Measurements from ENCODE around the gene C1orf21.

C1orf21 gene

DNA sequence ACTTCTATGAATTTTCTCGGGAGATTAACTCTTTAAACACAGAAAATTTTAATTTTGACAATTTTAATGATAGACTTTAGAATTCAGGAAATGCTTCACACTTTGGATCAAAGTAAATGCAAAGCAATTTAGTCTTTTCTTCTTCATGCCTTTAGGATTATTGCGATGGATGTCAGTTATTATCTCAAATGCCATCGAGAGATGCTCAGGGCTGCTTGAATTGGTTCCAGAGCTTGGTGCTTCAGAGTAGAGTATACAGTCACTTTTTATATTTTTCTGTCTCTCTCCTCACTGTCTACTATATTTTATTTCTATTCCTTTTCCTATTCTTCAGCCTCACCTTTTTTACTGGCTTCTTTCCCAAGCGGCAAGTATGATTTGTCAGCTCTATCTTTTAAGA, 59.2 kb downstream of the C1orf21 start:
- no peak overlapping the region for H3K4me3 ChIP-seq (ENCODE audit: low read depth, low read length)

DNA sequence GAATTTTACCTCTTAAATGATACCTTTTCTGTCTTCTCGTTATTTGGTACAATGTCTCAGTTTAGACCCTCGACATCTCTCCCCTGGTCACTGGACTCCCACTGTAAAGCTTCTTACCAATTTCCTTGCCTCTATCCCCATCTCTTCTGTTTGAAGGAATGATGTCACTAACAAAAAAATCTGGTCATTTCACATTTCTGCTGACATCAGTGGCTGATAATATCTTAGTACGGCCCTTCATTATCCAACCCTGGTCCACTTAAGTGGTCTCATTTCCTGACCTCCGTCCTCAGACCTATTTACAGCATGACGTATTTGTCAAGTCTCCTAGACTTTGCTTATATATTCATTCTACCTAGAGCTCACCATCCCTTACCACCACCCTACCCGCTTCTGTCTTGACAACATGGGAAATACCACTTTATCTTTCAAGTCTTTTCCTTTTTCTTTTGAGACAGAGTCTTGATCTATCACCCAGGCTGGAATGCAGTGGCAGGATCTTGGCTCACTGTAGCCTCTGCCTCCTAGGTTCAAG, 60.9 kb downstream of the C1orf21 start:
- no peak for DNase-seq
- TF ChIP-seq, protein P1, sequence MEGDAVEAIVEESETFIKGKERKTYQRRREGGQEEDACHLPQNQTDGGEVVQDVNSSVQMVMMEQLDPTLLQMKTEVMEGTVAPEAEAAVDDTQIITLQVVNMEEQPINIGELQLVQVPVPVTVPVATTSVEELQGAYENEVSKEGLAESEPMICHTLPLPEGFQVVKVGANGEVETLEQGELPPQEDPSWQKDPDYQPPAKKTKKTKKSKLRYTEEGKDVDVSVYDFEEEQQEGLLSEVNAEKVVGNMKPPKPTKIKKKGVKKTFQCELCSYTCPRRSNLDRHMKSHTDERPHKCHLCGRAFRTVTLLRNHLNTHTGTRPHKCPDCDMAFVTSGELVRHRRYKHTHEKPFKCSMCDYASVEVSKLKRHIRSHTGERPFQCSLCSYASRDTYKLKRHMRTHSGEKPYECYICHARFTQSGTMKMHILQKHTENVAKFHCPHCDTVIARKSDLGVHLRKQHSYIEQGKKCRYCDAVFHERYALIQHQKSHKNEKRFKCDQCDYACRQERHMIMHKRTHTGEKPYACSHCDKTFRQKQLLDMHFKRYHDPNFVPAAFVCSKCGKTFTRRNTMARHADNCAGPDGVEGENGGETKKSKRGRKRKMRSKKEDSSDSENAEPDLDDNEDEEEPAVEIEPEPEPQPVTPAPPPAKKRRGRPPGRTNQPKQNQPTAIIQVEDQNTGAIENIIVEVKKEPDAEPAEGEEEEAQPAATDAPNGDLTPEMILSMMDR (IDR thresholded peaks at IDR 0.05; ENCODE audit: low read depth, low read length) = no peak
- Histone ChIP-seq H3K9me3 (no peaks in the 10 kb centered on the region), H3K27me3 (no peaks in the 10 kb centered on the region), H3K4me1 (peaks cover 5% of the 10 kb centered on the region; the same call in 1 of the 2 replicates), H3K4me3 (ENCODE audit: low read depth, low read length) (no peak overlapping the region), H3K36me3 (no peaks in the 10 kb centered on the region)

More for the DNA sequence above, 59.2 kb downstream of the C1orf21 start:
- no peaks in the 10 kb centered on the region for H3K27me3 ChIP-seq
- TF ChIP-seq, protein P1 (IDR thresholded peaks at IDR 0.05; ENCODE audit: low read depth, low read length) = no peak
- H3K36me3 ChIP-seq = no peaks in the 10 kb centered on the region
- H3K9me3 ChIP-seq = no peaks in the 10 kb centered on the region
- DNase-seq = no peak
- peaks cover 5% of the 10 kb centered on the region for H3K4me1 ChIP-seq

DNA sequence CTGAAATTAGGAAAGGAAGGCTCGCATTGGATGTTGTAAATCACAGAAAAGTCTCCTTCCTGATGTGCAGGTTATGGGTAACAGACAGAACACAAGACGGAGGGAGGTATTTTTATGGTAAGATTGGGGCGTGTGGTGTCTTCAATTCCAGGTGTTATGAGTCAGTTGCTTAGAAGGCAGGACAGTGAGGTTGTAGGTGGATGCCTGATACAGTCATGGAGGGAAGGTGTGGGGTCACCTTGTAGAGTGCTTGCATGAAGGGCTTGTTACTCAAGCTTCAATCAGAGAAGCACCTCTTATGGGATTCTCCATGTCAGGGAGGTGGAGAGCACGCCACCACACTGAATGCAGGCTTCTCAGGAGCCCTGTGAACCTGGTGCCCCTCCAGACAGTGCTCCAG, 63.1 kb downstream of the C1orf21 start:
- Histone ChIP-seq H3K27me3 (no peaks in the 10 kb centered on the region), H3K4me1 (peaks cover 5% of the 10 kb centered on the region; the same call in 1 of the 2 replicates)

DNA sequence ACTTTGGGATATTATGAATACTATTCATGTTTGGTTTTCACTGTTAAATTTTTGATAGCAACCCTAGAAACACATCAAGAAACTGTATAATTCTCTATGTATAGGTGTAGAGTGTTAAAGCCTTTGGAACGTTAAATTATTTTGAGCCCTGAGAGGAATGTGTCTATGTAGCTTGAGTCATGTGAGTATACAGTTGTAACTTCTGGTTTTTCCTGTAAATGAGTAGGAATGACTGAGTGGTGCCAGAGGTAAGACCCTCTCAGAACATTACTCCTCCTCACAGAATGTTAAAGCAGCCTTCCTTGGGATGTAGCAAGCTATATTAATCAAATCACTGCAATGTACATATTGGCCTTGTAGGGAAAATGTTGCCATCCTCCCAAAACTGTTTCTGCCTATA, 69.0 kb downstream of the C1orf21 start:
- Histone ChIP-seq H3K27me3 (no peaks in the 10 kb centered on the region), H3K4me3 (ENCODE audit: low read depth, low read length) (no peak overlapping the region), H3K9me3 (no peaks in the 10 kb centered on the region), H3K4me1 (peaks cover 40% of the 10 kb centered on the region), H3K36me3 (no peaks in the 10 kb centered on the region)
- TF ChIP-seq, protein P1 (IDR thresholded peaks at IDR 0.05; ENCODE audit: low read depth, low read length) = no peak
- no peak for DNase-seq

More for the DNA sequence above, 63.1 kb downstream of the C1orf21 start:
- TF ChIP-seq, protein P1 (IDR thresholded peaks at IDR 0.05; ENCODE audit: low read depth, low read length) = no peak
- no peak for DNase-seq
- Histone ChIP-seq H3K4me3 (ENCODE audit: low read depth, low read length) (no peak overlapping the region), H3K36me3 (no peaks in the 10 kb centered on the region), H3K9me3 (no peaks in the 10 kb centered on the region)

DNA sequence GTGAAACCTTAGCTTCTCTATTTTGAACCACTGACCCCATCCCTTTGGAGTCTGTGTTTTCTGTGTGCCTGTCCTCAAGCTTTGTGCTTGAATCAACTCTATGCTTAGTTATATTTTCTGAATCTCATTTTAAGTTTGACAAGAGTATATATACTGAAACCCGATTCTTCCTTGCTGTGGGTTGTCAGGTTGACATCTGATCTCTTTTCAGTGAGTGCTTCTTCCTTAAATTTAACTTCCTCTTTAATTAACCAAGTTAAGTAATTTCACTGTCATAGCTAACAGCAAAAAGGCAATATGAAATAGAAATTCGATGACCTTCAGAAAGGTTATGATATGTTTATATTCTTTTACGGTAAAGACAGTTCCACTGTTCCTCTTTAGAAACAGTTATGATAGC, 69.4 kb downstream of the C1orf21 start:
- TF ChIP-seq, protein P1 (IDR thresholded peaks at IDR 0.05; ENCODE audit: low read depth, low read length) = no peak
- Histone ChIP-seq H3K9me3 (no peaks in the 10 kb centered on the region), H3K36me3 (no peaks in the 10 kb centered on the region), H3K4me3 (ENCODE audit: low read depth, low read length) (no peak overlapping the region), H3K27me3 (no peaks in the 10 kb centered on the region), H3K4me1 (peaks cover 44% of the 10 kb centered on the region)
- DNase-seq = no peak

DNA sequence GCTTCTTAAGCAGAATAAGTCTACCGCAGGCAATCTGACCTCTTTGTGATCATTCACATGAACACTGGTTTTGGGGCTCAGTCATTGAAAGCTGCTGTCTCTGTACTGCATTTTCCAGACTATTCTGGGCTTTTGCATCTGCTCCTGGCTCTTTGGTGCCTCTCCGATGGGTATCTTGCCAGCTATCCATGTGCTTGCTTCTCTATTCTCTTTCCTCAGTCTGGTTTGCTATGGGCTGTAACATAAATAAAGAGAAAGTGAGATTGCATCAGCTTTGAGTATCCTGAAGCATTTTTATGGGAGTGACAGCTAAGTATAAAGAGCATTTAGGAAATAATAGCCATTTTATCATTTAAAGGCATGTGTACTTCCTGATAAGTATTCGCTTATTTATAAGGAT, 70.7 kb downstream of the C1orf21 start:
- peak; percentile 76 for DNase-seq
- TF ChIP-seq, protein P1 (IDR thresholded peaks at IDR 0.05; ENCODE audit: low read depth, low read length) = no peak

More for the DNA sequence above, 70.7 kb downstream of the C1orf21 start:
- Histone ChIP-seq H3K4me1 (peaks cover 51% of the 10 kb centered on the region), H3K27me3 (no peaks in the 10 kb centered on the region), H3K9me3 (no peaks in the 10 kb centered on the region), H3K36me3 (no peaks in the 10 kb centered on the region), H3K4me3 (ENCODE audit: low read depth, low read length) (no peak overlapping the region)
